H1 (cell line): ENCODE measurements around the gene DYNC1LI1. TPM values are rescaled to one million over a fixed set of nuclear protein-coding genes. Genes with fewer than 3 reads are reported as not detected.

ENCODE experiments used
- CTCF ChIA-PET: fragments of 300-600 bp; sonication (Branson Sonifier 250); formaldehyde crosslinking; loops from one replicate; lab custom pipeline; 2021; ENCODE audit not compliant: partially characterized antibody; lab: Charles Lee
- POLR2A ChIA-PET: fragments of 300-600 bp; sonication (Branson Sonifier 250); formaldehyde crosslinking; loops from one replicate; lab custom pipeline; 2021; ENCODE audit warnings: inconsistent platforms; ENCODE audit not compliant: partially characterized antibody; lab: Charles Lee
- DNase-seq, 2 experiments: peaks; one replicate each; pipeline versions ENCODE4 v3.0.0 to v3.0.0-alpha.2; 2010 to 2022; ENCODE audit warnings: low spot score in 2 of 2, low read depth in 1 of 2, mixed read lengths in 1 of 2
- FAIRE-seq: peaks from 2 replicates; lab custom pipeline; 2011; peaks lifted over from hg19 to GRCh38; lab: Jason Lieb, UNC
- H2AFZ ChIP-seq: 2 replicates; pipeline ENCODE4 v1.8.1; 2012; ENCODE audit warnings: low read length, inconsistent platforms
- H2AK5ac ChIP-seq: 2 replicates; pipeline ENCODE4 v1.6.1; 2013; ENCODE audit warnings: low read depth, low read length
- H2BK120ac ChIP-seq: replicated peaks from 2 replicates; pipeline ENCODE3; 2013; ENCODE audit warnings: low read depth, low read length, inconsistent platforms
- H2BK12ac ChIP-seq: 2 replicates; pipeline ENCODE4 v1.6.1; 2013; ENCODE audit warnings: low read depth, low read length
- H2BK15ac ChIP-seq: 2 replicates; pipeline ENCODE4 v1.6.1; 2013; ENCODE audit warnings: low read length
- H2BK20ac ChIP-seq: 2 replicates; pipeline ENCODE4 v1.6.1; 2013; ENCODE audit warnings: low read length
- H2BK5ac ChIP-seq: 2 replicates; pipeline ENCODE4 v1.6.1; 2013; ENCODE audit warnings: low read depth, low read length
- H3K14ac ChIP-seq: 2 replicates; pipeline ENCODE4 v1.6.1; 2013; ENCODE audit warnings: inconsistent platforms; ENCODE audit not compliant: insufficient read length
- H3K18ac ChIP-seq: 2 replicates; pipeline ENCODE4 v1.6.1; 2013; ENCODE audit warnings: low read length; ENCODE audit errors: extremely low read depth
- H3K23ac ChIP-seq: 2 replicates; pipeline ENCODE4 v1.6.1; 2013; ENCODE audit warnings: inconsistent platforms; ENCODE audit not compliant: insufficient read length
- H3K23me2 ChIP-seq: 2 replicates; pipeline ENCODE4 v1.6.1; 2013; ENCODE audit warnings: low read depth, low read length
- H3K27ac ChIP-seq: 2 replicates; pipeline ENCODE4 v1.6.1; 2011; ENCODE audit warnings: low read depth, low read length, inconsistent platforms
- H3K27me3 ChIP-seq, 4 experiments: replicated peaks in 1 of 4; 1 replicate in 1 of 4; 2 replicates in 3 of 4; pipeline versions ENCODE4 v1.6.1 to v1.8.1; 2011 to 2013; ENCODE audit warnings: low read length in 3 of 4, mild to moderate bottlenecking in 3 of 4, inconsistent platforms in 2 of 4, mixed read lengths in 2 of 4, moderate library complexity in 1 of 4; ENCODE audit not compliant: control insufficient read depth in 3 of 4, insufficient read depth in 3 of 4; ENCODE audit errors: extremely low read depth in 1 of 4
- H3K36me3 ChIP-seq, 4 experiments: 2 replicates each; pipeline versions ENCODE4 v1.6.1 to v1.8.1; 2011 to 2013; ENCODE audit warnings: mild to moderate bottlenecking in 4 of 4, low read length in 3 of 4, moderate library complexity in 2 of 4, control low read depth in 1 of 4, inconsistent platforms in 1 of 4; ENCODE audit not compliant: insufficient read depth in 4 of 4, control insufficient read depth in 2 of 4
- H3K4ac ChIP-seq: replicated peaks from 2 replicates; pipeline ENCODE3; 2013; ENCODE audit warnings: low read length, low read depth, mixed read lengths, inconsistent platforms; ENCODE audit not compliant: insufficient read length
- H3K4me1 ChIP-seq, 4 experiments: replicated peaks in 1 of 4; 1 replicate in 1 of 4; 2 replicates in 3 of 4; pipeline versions ENCODE4 v1.6.1 to v1.8.1; 2011 to 2013; ENCODE audit warnings: low read length in 3 of 4, inconsistent platforms in 2 of 4, mixed read lengths in 1 of 4; ENCODE audit not compliant: insufficient read depth in 4 of 4, control insufficient read depth in 3 of 4
- H3K4me2 ChIP-seq, 2 experiments: 2 replicates each; pipeline versions ENCODE4 v1.6.1 to v1.8.1; 2011 to 2013; ENCODE audit warnings: low read depth in 2 of 2, low read length in 2 of 2, control low read depth in 1 of 2, inconsistent platforms in 1 of 2, mild to moderate bottlenecking in 1 of 2; ENCODE audit not compliant: insufficient read depth in 1 of 2
- H3K4me3 ChIP-seq, 4 experiments: fragments of 200-600, 300-600 bp in 1 of 4; sonication (generic), shearing (Covaris generic), sonication (Bioruptor Twin) in 1 of 4; 2 replicates each; pipeline versions ENCODE4 v1.5.1 to v1.8.1; 2011 to 2016; ENCODE audit warnings: low read length in 4 of 4, low read depth in 3 of 4, control low read depth in 2 of 4, inconsistent platforms in 2 of 4, mild to moderate bottlenecking in 2 of 4, mixed read lengths in 1 of 4, moderate library complexity in 1 of 4; ENCODE audit not compliant: insufficient read depth in 2 of 4; ENCODE audit errors: extremely low read depth in 1 of 4
- H3K56ac ChIP-seq: replicated peaks from 2 replicates; pipeline ENCODE3; 2013; ENCODE audit warnings: low read depth, mild to moderate bottlenecking, mixed read lengths, low read length, inconsistent platforms; ENCODE audit not compliant: insufficient read length
- H3K79me1 ChIP-seq: 2 replicates; pipeline ENCODE4 v1.6.1; 2013; ENCODE audit warnings: low read depth, low read length, control low read depth
- H3K79me2 ChIP-seq, 2 experiments: 2 replicates each; pipeline versions ENCODE4 v1.6.1 to v1.8.1; 2012 to 2013; ENCODE audit warnings: low read length in 2 of 2, mild to moderate bottlenecking in 2 of 2, inconsistent platforms in 1 of 2; ENCODE audit not compliant: insufficient read depth in 2 of 2, control insufficient read depth in 1 of 2
- H3K9ac ChIP-seq, 4 experiments: replicated peaks in 1 of 4; 1 replicate in 1 of 4; 2 replicates in 3 of 4; pipeline versions ENCODE4 v1.6.1 to v1.8.1; 2011 to 2013; ENCODE audit warnings: low read depth in 3 of 4, low read length in 3 of 4, control low read depth in 2 of 4, mild to moderate bottlenecking in 2 of 4, moderate library complexity in 2 of 4, inconsistent platforms in 1 of 4; ENCODE audit errors: extremely low read depth in 1 of 4
- H3K9me3 ChIP-seq, 2 experiments: 2 replicates each; pipeline versions ENCODE4 v1.6.1 to v1.8.1; 2012 to 2013; ENCODE audit warnings: mild to moderate bottlenecking in 2 of 2, moderate library complexity in 2 of 2, control low read depth in 1 of 2, inconsistent platforms in 1 of 2, low read depth in 1 of 2, low read length in 1 of 2, mixed read lengths in 1 of 2; ENCODE audit not compliant: insufficient read depth in 2 of 2
- H4K20me1 ChIP-seq, 2 experiments: replicated peaks in 1 of 2; 2 replicates each; pipeline versions ENCODE3 to v1.8.1; 2011 to 2013; ENCODE audit warnings: inconsistent platforms in 2 of 2, low read length in 2 of 2, mild to moderate bottlenecking in 1 of 2; ENCODE audit not compliant: insufficient read depth in 2 of 2, control insufficient read depth in 1 of 2
- H4K5ac ChIP-seq: 2 replicates; pipeline ENCODE4 v1.6.1; 2013; ENCODE audit warnings: low read length, low read depth, mixed read lengths, inconsistent platforms; ENCODE audit not compliant: insufficient read length
- H4K8ac ChIP-seq: 2 replicates; pipeline ENCODE4 v1.8.0; 2013; ENCODE audit warnings: mild to moderate bottlenecking, moderate library complexity, low read length, inconsistent platforms; ENCODE audit not compliant: insufficient read depth; ENCODE audit errors: extremely low read depth
- H4K91ac ChIP-seq: replicated peaks from 2 replicates; pipeline ENCODE3; 2013; ENCODE audit warnings: low read length, mixed read lengths, inconsistent platforms; ENCODE audit not compliant: insufficient read length
- ASH2L ChIP-seq: fragments of 200-600, 300-600 bp; sonication (generic); IDR thresholded peaks from one replicate; pipeline ENCODE4 v1.7.1; 2017; ENCODE audit warnings: low read length
- ATF2 ChIP-seq: IDR thresholded peaks from 2 replicates; pipeline ENCODE4 v1.6.1; 2012; ENCODE audit warnings: low read length, inconsistent platforms
- ATF3 ChIP-seq: IDR thresholded peaks from 2 replicates; pipeline ENCODE4 v1.6.1; 2011; ENCODE audit warnings: low read depth, mild to moderate bottlenecking, low read length; ENCODE audit not compliant: insufficient read depth
- CHD1 ChIP-seq: IDR thresholded peaks from 2 replicates; pipeline ENCODE4 v1.6.1; 2012; ENCODE audit warnings: low read depth, low read length, improper control_type of control experiment
- EZH2 ChIP-seq: fragments of 200-600 bp; sonication (generic); IDR thresholded peaks from 2 replicates; pipeline ENCODE4 v1.7.1; 2012; ENCODE audit warnings: low read depth, mild to moderate bottlenecking, moderate library complexity, low read length, inconsistent platforms; ENCODE audit not compliant: severe bottlenecking
- SIRT6 ChIP-seq: IDR thresholded peaks from one replicate; pipeline ENCODE4 v1.7.1; 2012; ENCODE audit warnings: low read length, inconsistent platforms
- TBP ChIP-seq: IDR thresholded peaks from 2 replicates; pipeline ENCODE4 v1.6.1; 2011; ENCODE audit warnings: low read depth, low read length, improper control_type of control experiment
- USF2 ChIP-seq: IDR thresholded peaks from 2 replicates; pipeline ENCODE4 v1.6.1; 2011; ENCODE audit warnings: low read length, improper control_type of control experiment
- WGBS, 2 experiments: shearing (Covaris generic) in 1 of 2; methylation state at CpG; one replicate each; pipeline versions ENCODE4 v1.1.6 to v1.1.7; 2013 to 2015; ENCODE audit warnings: low lambda C conversion rate in 2 of 2, mixed read lengths in 2 of 2, inconsistent platforms in 1 of 2, low coverage in 1 of 2, missing lambda C conversion rate in 1 of 2; ENCODE audit not compliant: insufficient replicate concordance in 2 of 2, insufficient coverage in 1 of 2, insufficient read length in 1 of 2; ENCODE audit errors: extremely low coverage in 1 of 2, missing lambda C conversion rate in 1 of 2; 5-methylcytosine and 5-hydroxymethylcytosine counted together
- polyA plus RNA-seq, 7 experiments: library from polyadenylated mRNA; depleted of rRNA in 3 of 7; stranded (reverse) in 5 of 7; unstranded in 2 of 7; fragments of >200 nt in 5 of 7; fragments of 200-250 nt in 2 of 7; gene quantifications; 1 replicate in 5 of 7; 2 replicates in 1 of 7; 4 replicates in 1 of 7; pipeline versions ENCODE4 v1.2.1 to v1.2.3, GENCODE V29; 2011 to 2013; ENCODE audit warnings: missing spikeins in 2 of 7, mixed read lengths in 2 of 7
- total RNA-seq: library from RNA; stranded (reverse); fragmentation: NEBNext Ultra II Directional; extraction: Animal tissue kit (Norgen Biotek cat#: 25700); gene quantifications from 2 replicates; pipeline ENCODE4 v1.2.1, GENCODE V29; 2021

Gene DYNC1LI1
- total and polyA plus RNA-seq, 2 of the 8 experiments (the other 6 are each of a cell fraction or from before 2014, with no cell fraction given), result 13.6 to 45.1 TPM

GRCh38 chr3:32481791-32482631, 88.6 kb downstream of the DYNC1LI1 start:
- DNase-seq, result no peak
- 92% methylated on average over 3 of the region's 3 CpGs; no CpG with 5 or more reads in 1 of the 2 experiments for WGBS, 2 experiments
- ChIA-PET CTCF (interaction anchor here (0.6 to 1.8 kb wide), 5 partner anchors 12 to 467 kb away, joined by 3 to 6 read pairs (median 5); no protein-coding TSS in a partner anchor), POLR2A (interaction anchor here (0.8 kb wide), 1 partner anchor 14 kb away, joined by 3 read pairs; no protein-coding TSS in a partner anchor)
- Histone ChIP-seq H2BK12ac (no peak overlapping the region), H3K27ac (no peak overlapping the region), H3K9ac (no peak overlapping the region), H4K91ac (no peak overlapping the region), H3K79me2 (no peaks in the 10 kb centered on the region), H2BK120ac (no peak overlapping the region), H3K36me3 (peaks cover 0 to 12% (median 6%) of the 10 kb centered on the region in 4 experiments; a peak in 3 of 8 replicates), H3K4me3 (no peak overlapping the region), H3K56ac (no peak overlapping the region), H2BK15ac (no peak overlapping the region), H4K5ac (no peak overlapping the region), H2BK5ac (no peak overlapping the region), H3K23me2 (no peaks in the 10 kb centered on the region), H3K18ac (no peak overlapping the region), H3K4me1 (no peaks in the 10 kb centered on the region), H2AFZ (no peak overlapping the region), H4K20me1 (peaks cover 0 to 1% of the 10 kb centered on the region in 2 experiments), H3K4ac (no peak overlapping the region), H3K27me3 (no peaks in the 10 kb centered on the region), H3K4me2 (no peak overlapping the region), H2AK5ac (no peak overlapping the region), H4K8ac (no peak overlapping the region), H3K23ac (no peak overlapping the region), H2BK20ac (no peak overlapping the region), H3K14ac (no peak overlapping the region), H3K79me1 (no peaks in the 10 kb centered on the region), H3K9me3 (no peaks in the 10 kb centered on the region)
- no peak for FAIRE-seq
- TF ChIP-seq SIRT6, result no peak
- no peak for TF ChIP-seq ATF3
- TF ChIP-seq USF2, result no peak
- no peak for TF ChIP-seq TBP
- TF ChIP-seq ASH2L, result no peak
- no peak for TF ChIP-seq CHD1
- no peak for TF ChIP-seq ATF2
- no peak for TF ChIP-seq EZH2
